SU-DHL-6 (cell line): ENCODE results near the gene NOD2.

Experiments used
- H2AFZ ChIP-seq: fragments of 200-600 bp; sonication (generic); 2 replicates; pipeline ENCODE4 v1.6.1; 2014; ENCODE audit warnings: low read depth, mild to moderate bottlenecking, moderate library complexity, mixed read lengths, antibody characterized with exemption, low read length; ENCODE audit not compliant: severe bottlenecking
- H3F3A ChIP-seq: fragments of 200-600 bp; shearing (Covaris generic); 2 replicates; pipeline ENCODE4 v1.6.0; 2016; ENCODE audit warnings: antibody characterized with exemption, mild to moderate bottlenecking; ENCODE audit not compliant: insufficient read depth
- H3K27ac ChIP-seq: fragments of 200-600 bp; sonication (generic); 2 replicates; pipeline ENCODE4 v1.5.1; 2016; ENCODE audit warnings: low read depth, mild to moderate bottlenecking, low read length, moderate library complexity, mixed read lengths
- H3K27me3 ChIP-seq: fragments of 200-600 bp; sonication (generic), shearing (Covaris generic); 2 replicates; pipeline ENCODE4 v1.6.0; 2014; ENCODE audit warnings: mild to moderate bottlenecking, low read length
- H3K36me3 ChIP-seq: fragments of 200-600 bp; sonication (generic); 2 replicates; pipeline ENCODE4 v1.6.1; 2014; ENCODE audit warnings: mild to moderate bottlenecking, low read length, mixed read lengths
- H3K4me2 ChIP-seq: fragments of 300-600, 200-600 bp; shearing (Covaris generic), sonication (generic); 2 replicates; pipeline ENCODE4 v1.6.0; 2014; ENCODE audit warnings: low read length, low read depth, mild to moderate bottlenecking; ENCODE audit not compliant: poor library complexity, severe bottlenecking
- H3K4me3 ChIP-seq: fragments of 200-600 bp; sonication (generic); 2 replicates; pipeline ENCODE4 v1.5.1; 2014; ENCODE audit warnings: antibody characterized with exemption, low read length, mild to moderate bottlenecking, mixed read lengths; ENCODE audit not compliant: insufficient read depth, poor library complexity, severe bottlenecking
- H3K79me2 ChIP-seq: fragments of 200-600 bp; sonication (generic); 2 replicates; pipeline ENCODE4 v1.6.1; 2014; ENCODE audit warnings: mild to moderate bottlenecking, low read length, moderate library complexity; ENCODE audit not compliant: insufficient read depth
- H3K9ac ChIP-seq: fragments of 200-600 bp; sonication (generic); 2 replicates; pipeline ENCODE4 v1.7.0; 2014; ENCODE audit warnings: mild to moderate bottlenecking, low read length
- H3K9me2 ChIP-seq: fragments of 200-600 bp; sonication (generic); replicated peaks from 2 replicates; pipeline ENCODE4 v1.6.1; 2014; ENCODE audit warnings: low read length; ENCODE audit not compliant: insufficient read depth
- H3K9me3 ChIP-seq: fragments of 200-600 bp; sonication (generic); 2 replicates; pipeline ENCODE4 v1.6.1; 2014; ENCODE audit warnings: low read length, mixed read lengths; ENCODE audit not compliant: insufficient read depth
- H4K20me1 ChIP-seq: fragments of 200-600 bp; sonication (generic); 2 replicates; pipeline ENCODE4 v1.6.1; 2014; ENCODE audit warnings: low read depth, mild to moderate bottlenecking, antibody characterized with exemption, low read length, moderate library complexity, mixed read lengths
- CTCF ChIP-seq: fragments of 200-600 bp; sonication (generic); IDR thresholded peaks from one replicate; pipeline ENCODE4 v1.5.1; 2017; ENCODE audit warnings: antibody characterized with exemption, mild to moderate bottlenecking, low read length, moderate library complexity; ENCODE audit not compliant: insufficient read depth, poor library complexity, severe bottlenecking
- EZH2phosphoT487 ChIP-seq: fragments of 200-600 bp; sonication (generic), shearing (Covaris generic); conservative IDR thresholded peaks from 2 replicates; pipeline ENCODE4 v1.6.1; 2018; ENCODE audit warnings: mild to moderate bottlenecking, antibody characterized with exemption, low read length, moderate library complexity, mixed read lengths

Gene NOD2

GRCh38 chr16:50679676-50680555, 13.5 kb upstream of the NOD2 start:
- H3K4me3 ChIP-seq, result no peak overlapping the region
- peak overlapping the region; percentile 51 for H3K4me2 ChIP-seq
- no peak for TF ChIP-seq EZH2phosphoT487
- no peak for TF ChIP-seq CTCF
- no peaks in the 10 kb centered on the region for H3K9me2 ChIP-seq
- H3K36me3 ChIP-seq, result no peaks in the 10 kb centered on the region
- no peaks in the 10 kb centered on the region for H4K20me1 ChIP-seq
- no peaks in the 10 kb centered on the region for H3F3A ChIP-seq
- no peaks in the 10 kb centered on the region for H3K9me3 ChIP-seq
- no peak overlapping the region for H2AFZ ChIP-seq
- no peak overlapping the region for H3K27ac ChIP-seq
- H3K9ac ChIP-seq, result peak overlapping the region; percentile 42; the same call in 1 of the 2 replicates
- H3K79me2 ChIP-seq, result no peaks in the 10 kb centered on the region
- no peaks in the 10 kb centered on the region for H3K27me3 ChIP-seq

GRCh38 chr16:50680556-50680893, 12.9 kb upstream of the NOD2 start:
- peak overlapping the region; percentile 90 for H2AFZ ChIP-seq
- no peak for TF ChIP-seq EZH2phosphoT487
- no peak for TF ChIP-seq CTCF
- no peaks in the 10 kb centered on the region for H3K36me3 ChIP-seq
- H3K9ac ChIP-seq, result peak overlapping the region; percentile 42
- no peaks in the 10 kb centered on the region for H3K9me2 ChIP-seq
- no peaks in the 10 kb centered on the region for H3K27me3 ChIP-seq
- no peaks in the 10 kb centered on the region for H3F3A ChIP-seq
- H4K20me1 ChIP-seq, result no peaks in the 10 kb centered on the region
- peak overlapping the region; percentile 51 for H3K4me2 ChIP-seq
- H3K9me3 ChIP-seq, result no peaks in the 10 kb centered on the region
- H3K27ac ChIP-seq, result no peak overlapping the region; the same call in 1 of the 2 replicates
- peak overlapping the region; percentile 42 for H3K4me3 ChIP-seq
- no peaks in the 10 kb centered on the region for H3K79me2 ChIP-seq

GRCh38 chr16:50681021-50681885, 12.2 kb upstream of the NOD2 start, which contains the start of gene SNX20:
SNX20 (minus strand) TSS chr16:50681312; CDS start chr16:50677526, 3,786 bp downstream.
- Histone ChIP-seq H3K9me3 (no peaks in the 10 kb centered on the region), H4K20me1 (no peaks in the 10 kb centered on the region), H3K27ac (no peak within 1 kb of the TSS; the same call in 1 of the 2 replicates), H3K4me3 (peak within 1 kb of the TSS; percentile 42), H3K27me3 (no peaks in the 10 kb centered on the region), H3K4me2 (peak within 1 kb of the TSS; percentile 51), H3K9ac (peak within 1 kb of the TSS; percentile 42), H2AFZ (peak within 1 kb of the TSS; percentile 90), H3K36me3 (no peaks in the 10 kb centered on the region), H3K79me2 (no peaks in the 10 kb centered on the region), H3K9me2 (no peaks in the 10 kb centered on the region), H3F3A (no peaks in the 10 kb centered on the region)
- TF ChIP-seq EZH2phosphoT487 (no peak), CTCF (no peak)
